ENCODE data around the gene ARL2. TPM values are rescaled to one million over a fixed set of nuclear protein-coding genes. Genes with fewer than 3 reads are reported as not detected.

The ARL2 gene
- total RNA-seq, 2 donors from 2014 or later: 127 to 199 TPM

- no peaks in the 10 kb centered on the region for H3K36me3 ChIP-seq (ENCODE audit: control insufficient read depth, insufficient read depth, low read length)
- no peaks in the 10 kb centered on the region for H3K9me3 Mint-ChIP-seq
- H3K27me3 ChIP-seq (ENCODE audit: control insufficient read depth, insufficient read depth, low read length, poor library complexity, severe bottlenecking): no peaks in the 10 kb centered on the region
- no peak for DNase-seq
- no peaks in the 10 kb centered on the region for H3K36me3 Mint-ChIP-seq (ENCODE audit: low read depth)
- no peak overlapping the region for H3K9ac ChIP-seq (ENCODE audit: extremely low read depth, low read length, poor library complexity, severe bottlenecking)
- no peaks in the 10 kb centered on the region for H3K4me1 Mint-ChIP-seq
- peaks cover 4% of the 10 kb centered on the region for H3K27me3 Mint-ChIP-seq (ENCODE audit: insufficient read depth)
- H3K9me3 ChIP-seq (ENCODE audit: control insufficient read depth, low read length): no peaks in the 10 kb centered on the region
- TF ChIP-seq, protein P1, sequence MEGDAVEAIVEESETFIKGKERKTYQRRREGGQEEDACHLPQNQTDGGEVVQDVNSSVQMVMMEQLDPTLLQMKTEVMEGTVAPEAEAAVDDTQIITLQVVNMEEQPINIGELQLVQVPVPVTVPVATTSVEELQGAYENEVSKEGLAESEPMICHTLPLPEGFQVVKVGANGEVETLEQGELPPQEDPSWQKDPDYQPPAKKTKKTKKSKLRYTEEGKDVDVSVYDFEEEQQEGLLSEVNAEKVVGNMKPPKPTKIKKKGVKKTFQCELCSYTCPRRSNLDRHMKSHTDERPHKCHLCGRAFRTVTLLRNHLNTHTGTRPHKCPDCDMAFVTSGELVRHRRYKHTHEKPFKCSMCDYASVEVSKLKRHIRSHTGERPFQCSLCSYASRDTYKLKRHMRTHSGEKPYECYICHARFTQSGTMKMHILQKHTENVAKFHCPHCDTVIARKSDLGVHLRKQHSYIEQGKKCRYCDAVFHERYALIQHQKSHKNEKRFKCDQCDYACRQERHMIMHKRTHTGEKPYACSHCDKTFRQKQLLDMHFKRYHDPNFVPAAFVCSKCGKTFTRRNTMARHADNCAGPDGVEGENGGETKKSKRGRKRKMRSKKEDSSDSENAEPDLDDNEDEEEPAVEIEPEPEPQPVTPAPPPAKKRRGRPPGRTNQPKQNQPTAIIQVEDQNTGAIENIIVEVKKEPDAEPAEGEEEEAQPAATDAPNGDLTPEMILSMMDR (conservative IDR thresholded peaks at IDR 0.05): no peak
- 86 to 92% methylated on average over 1 to 6 of the region's 6 CpGs for WGBS, 2 experiments (ENCODE audit: insufficient coverage in 1 of 2, insufficient read length in 1 of 2)
- no peaks in the 10 kb centered on the region for H3K4me1 ChIP-seq (ENCODE audit: control insufficient read depth, insufficient read depth, low read length)
- H3K27ac ChIP-seq (ENCODE audit: low read depth, low read length): no peak overlapping the region
- H3K4me3 Mint-ChIP-seq: no peak overlapping the region
- H3K4me3 ChIP-seq (ENCODE audit: low read length): no peak overlapping the region
- no peak overlapping the region for H3K27ac Mint-ChIP-seq
Observed at GRCh38 chr11:64987998-64988854, 25.7 kb upstream of the ARL2 start.

- WGBS, 2 experiments (ENCODE audit: insufficient coverage in 1 of 2, insufficient read length in 1 of 2): 89 to 96% methylated on average over 7 to 13 of the region's 13 CpGs
- no peaks in the 10 kb centered on the region for H3K9me3 ChIP-seq (ENCODE audit: control insufficient read depth, low read length)
- Mint-ChIP-seq H3K9me3 (no peaks in the 10 kb centered on the region), H3K27me3 (ENCODE audit: insufficient read depth) (peaks cover 2% of the 10 kb centered on the region), H3K4me1 (no peaks in the 10 kb centered on the region), H3K4me3 (no peak overlapping the region), H3K27ac (no peak overlapping the region), H3K36me3 (ENCODE audit: low read depth) (no peaks in the 10 kb centered on the region)
- DNase-seq: no peak
- H3K4me1 ChIP-seq (ENCODE audit: control insufficient read depth, insufficient read depth, low read length): no peaks in the 10 kb centered on the region
- TF ChIP-seq, protein P1 (conservative IDR thresholded peaks at IDR 0.05): no peak
- no peaks in the 10 kb centered on the region for H3K27me3 ChIP-seq (ENCODE audit: control insufficient read depth, insufficient read depth, low read length, poor library complexity, severe bottlenecking)
- H3K4me3 ChIP-seq (ENCODE audit: low read length): no peak overlapping the region
- no peak overlapping the region for H3K27ac ChIP-seq (ENCODE audit: low read depth, low read length)
- no peaks in the 10 kb centered on the region for H3K36me3 ChIP-seq (ENCODE audit: control insufficient read depth, insufficient read depth, low read length)
- H3K9ac ChIP-seq (ENCODE audit: extremely low read depth, low read length, poor library complexity, severe bottlenecking): no peak overlapping the region
Observed at GRCh38 chr11:64989416-64989815, 24.5 kb upstream of the ARL2 start.

- Mint-ChIP-seq H3K9me3 (no peaks in the 10 kb centered on the region), H3K4me1 (no peaks in the 10 kb centered on the region), H3K4me3 (no peak overlapping the region), H3K27me3 (ENCODE audit: insufficient read depth) (no peaks in the 10 kb centered on the region), H3K36me3 (ENCODE audit: low read depth) (no peaks in the 10 kb centered on the region), H3K27ac (no peak overlapping the region)
- no peak overlapping the region for H3K4me3 ChIP-seq (ENCODE audit: low read length)
- no peak for DNase-seq
- no peaks in the 10 kb centered on the region for H3K9me3 ChIP-seq (ENCODE audit: control insufficient read depth, low read length)
- no peaks in the 10 kb centered on the region for H3K4me1 ChIP-seq (ENCODE audit: control insufficient read depth, insufficient read depth, low read length)
- H3K9ac ChIP-seq (ENCODE audit: extremely low read depth, low read length, poor library complexity, severe bottlenecking): no peak overlapping the region
- 80 to 91% methylated on average over 11 to 15 of the region's 15 CpGs for WGBS, 2 experiments (ENCODE audit: insufficient coverage in 1 of 2, insufficient read length in 1 of 2)
- no peaks in the 10 kb centered on the region for H3K36me3 ChIP-seq (ENCODE audit: control insufficient read depth, insufficient read depth, low read length)
- no peak overlapping the region for H3K27ac ChIP-seq (ENCODE audit: low read depth, low read length)
- no peaks in the 10 kb centered on the region for H3K27me3 ChIP-seq (ENCODE audit: control insufficient read depth, insufficient read depth, low read length, poor library complexity, severe bottlenecking)
- TF ChIP-seq, protein P1 (conservative IDR thresholded peaks at IDR 0.05): no peak
Observed at GRCh38 chr11:64990222-64990923, 23.6 kb upstream of the ARL2 start.

Data from endodermal cell (in vitro differentiated cells).